ENCODE measurements around the gene INHBE.

- TF ChIP-seq CTCF (IDR thresholded peaks at IDR 0.05; ENCODE audit: borderline replicate concordance, extremely low read depth, low read length, poor library complexity, severe bottlenecking): no peak
- TF ChIP-seq EZH2 (IDR thresholded peaks at IDR 0.05; ENCODE audit: borderline replicate concordance, low read depth, low read length, severe bottlenecking): no peak
Observed at GRCh38 chr12:57456737-57457490, 1.8 kb downstream of the INHBE start.
